PC-9 (cell line): ENCODE results near the gene C1QL4.

Experiments used
- EZH2 ChIP-seq: fragments of 200-600 bp; sonication (generic); IDR thresholded peaks from 2 replicates; pipeline ENCODE4 v1.8.0; 2017; ENCODE audit warnings: antibody characterized with exemption, low read depth
- TF ChIP-seq, protein P1 (sequence below): fragments of 200-600 bp; sonication (generic); conservative IDR thresholded peaks from 2 replicates; pipeline ENCODE4 v1.6.1; 2017; ENCODE audit warnings: mixed run types, antibody characterized with exemption, mild to moderate bottlenecking, moderate library complexity

DNA sequence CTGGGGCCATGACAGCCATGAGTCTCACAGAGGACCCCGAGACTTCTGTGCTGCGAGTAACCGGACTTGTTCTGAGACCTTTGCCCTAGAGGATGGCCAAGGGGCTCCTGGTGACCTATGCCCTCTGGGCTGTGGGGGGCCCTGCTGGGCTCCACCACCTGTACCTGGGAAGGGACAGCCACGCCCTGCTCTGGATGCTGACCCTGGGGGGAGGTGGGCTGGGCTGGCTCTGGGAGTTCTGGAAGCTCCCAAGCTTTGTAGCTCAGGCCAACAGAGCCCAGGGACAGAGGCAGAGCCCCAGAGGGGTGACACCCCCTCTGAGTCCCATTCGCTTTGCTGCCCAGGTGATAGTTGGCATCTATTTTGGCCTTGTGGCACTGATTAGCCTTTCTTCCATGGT lies 11.8 kb upstream of the C1QL4 start:
- TF ChIP-seq, protein P1, sequence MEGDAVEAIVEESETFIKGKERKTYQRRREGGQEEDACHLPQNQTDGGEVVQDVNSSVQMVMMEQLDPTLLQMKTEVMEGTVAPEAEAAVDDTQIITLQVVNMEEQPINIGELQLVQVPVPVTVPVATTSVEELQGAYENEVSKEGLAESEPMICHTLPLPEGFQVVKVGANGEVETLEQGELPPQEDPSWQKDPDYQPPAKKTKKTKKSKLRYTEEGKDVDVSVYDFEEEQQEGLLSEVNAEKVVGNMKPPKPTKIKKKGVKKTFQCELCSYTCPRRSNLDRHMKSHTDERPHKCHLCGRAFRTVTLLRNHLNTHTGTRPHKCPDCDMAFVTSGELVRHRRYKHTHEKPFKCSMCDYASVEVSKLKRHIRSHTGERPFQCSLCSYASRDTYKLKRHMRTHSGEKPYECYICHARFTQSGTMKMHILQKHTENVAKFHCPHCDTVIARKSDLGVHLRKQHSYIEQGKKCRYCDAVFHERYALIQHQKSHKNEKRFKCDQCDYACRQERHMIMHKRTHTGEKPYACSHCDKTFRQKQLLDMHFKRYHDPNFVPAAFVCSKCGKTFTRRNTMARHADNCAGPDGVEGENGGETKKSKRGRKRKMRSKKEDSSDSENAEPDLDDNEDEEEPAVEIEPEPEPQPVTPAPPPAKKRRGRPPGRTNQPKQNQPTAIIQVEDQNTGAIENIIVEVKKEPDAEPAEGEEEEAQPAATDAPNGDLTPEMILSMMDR, result no peak
- no peak for TF ChIP-seq EZH2
